GM21717 (cell line): ENCODE results near the gene CARD11.

Source experiments
- ATAC-seq: cut with Tn5 transposase; IDR thresholded peaks from one replicate; pipeline ENCODE4 v1.9.1; 2021; ENCODE audit warnings: mild to moderate bottlenecking, moderate library complexity; ENCODE audit not compliant: unreplicated experiment

CARD11 gene

DNA sequence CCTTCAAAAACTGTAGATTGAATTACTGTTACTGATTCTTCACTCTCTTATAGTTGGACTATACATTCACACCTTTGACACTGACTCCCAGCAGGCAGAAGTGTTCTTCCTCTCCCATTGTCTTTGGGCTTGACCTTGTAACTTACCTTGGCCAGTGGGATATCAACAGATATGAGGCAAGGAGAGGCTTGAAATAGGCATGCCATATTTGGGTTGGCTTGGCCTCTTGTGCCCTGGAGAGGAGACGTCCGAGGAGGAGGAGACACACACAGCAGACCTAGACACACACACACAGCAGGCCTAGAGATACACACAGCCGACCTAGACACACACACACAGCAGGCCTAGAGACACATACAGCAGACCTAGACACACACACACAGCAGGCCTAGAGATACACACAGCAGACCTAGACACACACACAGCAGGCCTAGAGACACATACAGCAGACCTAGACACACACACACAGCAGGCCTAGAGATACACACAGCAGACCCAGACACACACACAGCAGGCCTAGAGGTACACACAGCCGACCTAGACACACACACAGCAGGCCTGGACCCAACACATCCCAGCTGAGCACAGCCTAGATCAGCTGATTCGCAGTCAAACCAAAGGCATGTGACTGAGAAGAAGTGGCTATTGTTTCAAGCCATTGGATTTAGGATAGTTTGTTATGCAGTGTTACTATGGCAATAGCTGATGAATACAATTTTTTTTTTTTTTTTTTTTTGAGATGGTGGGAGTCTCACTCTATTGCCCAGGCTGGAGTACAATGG lies 187.1 kb downstream of the CARD11 start:
- no peak for ATAC-seq
